Neural progenitor cell (in vitro differentiated cells): ENCODE data around the gene EEF1AKMT3.
A peak's percentile ranks its signal among the peaks of the same experiment; 100 is the strongest.

Experiments
- CTCF ChIP-seq: fragments of 200-600 bp; sonication (generic); IDR thresholded peaks from 2 replicates; pipeline ENCODE4 v1.5.1; 2017; ENCODE audit warnings: antibody characterized with exemption, mild to moderate bottlenecking
- EZH2 ChIP-seq: fragments of 200-600 bp; sonication (generic); IDR thresholded peaks from 2 replicates; pipeline ENCODE4 v1.6.1; 2017; ENCODE audit warnings: antibody characterized with exemption, mild to moderate bottlenecking, moderate library complexity

GRCh38 chr12:57815177-57816000 lies 43.0 kb downstream of the EEF1AKMT3 start:
- TF ChIP-seq CTCF (peak; percentile 41), EZH2 (no peak)
